Activated CD8-positive, alpha-beta memory T cell treated with anti-CD3 and anti-CD28 coated beads for 48 hours (primary cell): Measurements from ENCODE around the gene IL1R2.

Experiments used
- DNase-seq, 3 experiments: peaks; one replicate each; pipeline ENCODE4 v3.0.0-alpha.2; 2020; ENCODE audit warnings: low read depth in 2 of 3, low spot score in 2 of 3

IL1R2 gene, protein sequence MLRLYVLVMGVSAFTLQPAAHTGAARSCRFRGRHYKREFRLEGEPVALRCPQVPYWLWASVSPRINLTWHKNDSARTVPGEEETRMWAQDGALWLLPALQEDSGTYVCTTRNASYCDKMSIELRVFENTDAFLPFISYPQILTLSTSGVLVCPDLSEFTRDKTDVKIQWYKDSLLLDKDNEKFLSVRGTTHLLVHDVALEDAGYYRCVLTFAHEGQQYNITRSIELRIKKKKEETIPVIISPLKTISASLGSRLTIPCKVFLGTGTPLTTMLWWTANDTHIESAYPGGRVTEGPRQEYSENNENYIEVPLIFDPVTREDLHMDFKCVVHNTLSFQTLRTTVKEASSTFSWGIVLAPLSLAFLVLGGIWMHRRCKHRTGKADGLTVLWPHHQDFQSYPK

GRCh38 chr2:101991721-101992145, at the start of gene IL1R2:
TSS of gene IL1R2 (plus strand) at chr2:101991960. CDS start at chr2:102008576, 16,616 bp downstream.
- no peak for DNase-seq

DNA sequence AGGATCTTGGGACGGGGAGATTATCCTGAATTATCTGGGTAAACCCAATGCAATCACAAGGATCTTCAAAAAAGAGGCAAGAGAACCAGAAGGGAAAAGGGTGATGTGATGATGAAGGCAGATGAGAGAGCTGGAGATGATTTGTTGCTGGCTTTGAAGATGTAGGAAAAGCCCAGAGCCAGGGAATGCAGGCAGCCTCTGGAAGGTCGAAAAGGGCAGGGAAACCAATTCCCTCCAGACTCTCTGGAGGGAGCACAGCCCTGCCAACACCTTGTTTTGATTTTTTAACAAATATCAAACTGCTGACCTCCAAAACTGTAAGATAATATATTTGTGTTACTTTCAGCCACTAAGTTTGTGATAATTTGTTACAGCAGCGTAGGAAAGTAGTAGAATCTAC, 48.9 kb upstream of the IL1R2 start:
- DNase-seq, result no peak

DNA sequence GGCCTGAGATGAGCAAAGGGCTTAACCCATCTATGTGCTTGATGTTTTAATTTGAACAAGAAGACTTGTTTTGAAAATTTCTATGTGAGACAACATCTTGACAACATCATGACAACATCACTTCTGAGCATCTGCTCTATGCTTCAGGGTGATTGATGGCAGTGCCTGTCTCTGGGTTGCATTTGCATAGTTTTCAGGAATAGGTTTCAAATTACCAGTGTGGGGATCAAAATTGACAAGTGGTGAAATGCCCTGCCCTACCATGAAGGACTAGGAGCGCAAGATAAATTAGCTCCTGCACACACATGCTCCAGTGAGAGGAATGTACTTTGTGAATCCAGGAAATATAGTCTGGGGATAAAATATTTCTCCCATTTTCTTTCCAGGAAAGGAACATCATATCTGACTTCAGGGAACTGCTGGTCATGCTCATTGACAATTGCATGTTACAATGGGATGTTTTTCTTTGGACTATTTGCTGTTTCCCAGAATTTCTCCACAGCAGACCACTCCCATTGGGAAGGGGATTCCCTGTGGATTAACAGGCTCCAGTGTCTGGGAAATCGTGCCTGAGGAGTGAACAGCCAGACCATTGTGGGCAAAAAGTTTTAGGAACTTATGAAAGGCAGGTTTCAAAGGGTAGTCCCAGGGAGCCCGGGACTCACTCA, 45.3 kb upstream of the IL1R2 start:
- no peak for DNase-seq

- DNase-seq, result no peak
Observed at GRCh38 chr2:101947374-101947773, 44.4 kb upstream of the IL1R2 start.

DNA sequence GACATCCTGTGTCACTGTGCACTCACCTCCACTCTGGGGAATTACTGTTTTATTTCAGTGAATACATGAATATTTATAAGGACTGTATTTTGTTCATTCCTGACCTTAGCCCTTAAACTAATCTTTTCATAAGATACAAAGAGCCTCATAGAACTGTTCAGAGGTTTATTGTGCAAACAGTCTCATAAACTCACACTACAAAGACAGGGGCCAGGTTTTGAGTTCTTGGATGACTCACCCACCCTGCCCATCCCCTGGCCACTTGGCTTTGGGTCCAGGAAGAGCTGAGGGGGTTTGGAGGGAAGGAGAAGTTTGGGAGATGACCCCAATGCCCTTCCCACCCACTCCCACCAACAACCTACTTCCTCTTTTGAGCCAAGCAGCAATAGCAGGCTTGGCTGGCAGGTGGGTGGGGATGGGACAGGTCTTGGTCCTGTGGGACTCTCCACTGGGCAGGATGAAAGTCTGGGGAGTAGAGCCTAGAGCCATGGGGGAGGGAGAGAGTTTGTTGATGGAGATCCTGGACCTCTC, 43.1 kb upstream of the IL1R2 start:
- DNase-seq, result no peak

DNA sequence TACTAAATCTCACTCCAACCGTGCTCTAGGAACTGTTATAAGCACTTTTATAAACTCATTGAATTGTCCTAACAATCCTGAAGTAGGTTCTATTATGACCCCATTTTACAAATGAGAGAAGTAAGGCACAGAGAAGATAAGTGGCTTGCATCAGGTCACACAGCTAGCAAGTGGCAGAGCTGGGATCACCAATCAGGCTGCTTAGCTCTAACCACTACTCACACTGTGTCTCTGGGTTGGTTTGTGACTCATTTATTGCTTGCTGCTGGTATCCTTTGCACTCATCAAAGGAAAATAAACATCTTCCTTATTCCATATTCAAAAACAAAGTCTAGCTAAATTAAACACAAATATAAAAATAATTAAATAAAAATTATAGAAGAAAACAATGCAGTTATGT, 42.5 kb upstream of the IL1R2 start:
- DNase-seq, result no peak

- no peak for DNase-seq
Observed at GRCh38 chr2:101951296-101951695, 40.5 kb upstream of the IL1R2 start.

DNA sequence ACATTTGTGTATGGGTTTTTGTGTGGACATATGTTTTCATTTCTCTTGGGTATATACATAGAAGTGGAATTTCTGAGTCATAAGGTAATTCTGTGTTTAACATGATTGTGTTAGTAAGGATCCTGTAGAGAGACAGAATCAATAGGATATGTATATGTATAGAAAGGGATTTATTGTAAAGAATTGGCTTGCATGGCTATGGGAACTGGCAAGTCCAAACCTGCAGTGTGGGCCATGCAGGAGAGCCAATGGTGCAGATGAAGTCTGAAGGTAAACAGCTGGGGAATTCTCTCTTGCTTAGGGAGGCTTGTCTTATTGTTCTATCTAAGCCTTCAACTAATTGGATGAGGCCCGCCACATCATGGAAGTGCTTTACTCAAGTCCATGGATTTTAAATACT, 39.2 kb upstream of the IL1R2 start:
- DNase-seq, result no peak

DNA sequence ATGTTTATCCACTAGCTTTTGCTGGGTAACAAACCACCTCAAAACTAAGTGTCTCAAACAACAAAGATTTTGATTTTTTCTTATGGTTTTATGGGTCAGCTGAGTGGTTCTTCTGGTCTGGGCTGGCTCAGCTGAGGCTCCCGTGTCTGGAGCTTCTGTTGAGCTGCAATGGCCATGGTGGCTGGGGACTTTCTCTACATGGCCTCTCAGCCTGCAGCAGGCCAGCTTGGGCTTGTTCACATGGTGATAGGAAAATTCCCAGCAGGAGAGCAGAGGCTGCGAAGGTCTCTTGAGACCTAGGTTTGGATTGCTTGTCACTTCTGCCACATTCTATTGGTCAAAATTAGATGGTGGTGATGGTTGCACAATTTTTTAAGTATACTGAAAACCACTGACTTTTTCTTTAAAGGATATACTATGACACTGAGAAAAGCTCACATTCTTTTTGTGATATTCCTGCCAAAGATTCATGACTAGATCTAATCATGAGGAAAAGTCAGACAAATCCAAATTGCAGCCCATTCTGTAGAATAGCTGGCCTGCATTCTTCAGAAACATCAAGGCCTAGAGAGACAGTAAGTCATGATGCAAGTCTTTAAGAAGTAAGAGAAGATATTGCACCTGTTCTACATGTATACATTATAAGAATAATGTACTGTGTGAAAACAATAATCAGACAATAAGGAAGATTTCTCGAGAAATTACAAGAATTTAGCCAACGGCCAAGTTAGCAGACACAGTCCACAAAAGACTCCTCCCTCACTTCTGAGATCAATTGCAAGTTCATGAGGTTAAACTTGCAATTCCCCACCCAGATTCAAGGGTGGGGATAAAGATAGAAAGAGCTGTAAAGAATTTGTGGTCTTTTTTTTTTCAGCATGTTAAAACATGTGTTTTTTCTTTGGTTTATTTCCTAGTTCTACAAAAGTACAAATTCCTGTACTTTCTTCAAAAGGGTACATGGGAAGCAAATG, 35.0 kb upstream of the IL1R2 start:
- no peak for DNase-seq

DNA sequence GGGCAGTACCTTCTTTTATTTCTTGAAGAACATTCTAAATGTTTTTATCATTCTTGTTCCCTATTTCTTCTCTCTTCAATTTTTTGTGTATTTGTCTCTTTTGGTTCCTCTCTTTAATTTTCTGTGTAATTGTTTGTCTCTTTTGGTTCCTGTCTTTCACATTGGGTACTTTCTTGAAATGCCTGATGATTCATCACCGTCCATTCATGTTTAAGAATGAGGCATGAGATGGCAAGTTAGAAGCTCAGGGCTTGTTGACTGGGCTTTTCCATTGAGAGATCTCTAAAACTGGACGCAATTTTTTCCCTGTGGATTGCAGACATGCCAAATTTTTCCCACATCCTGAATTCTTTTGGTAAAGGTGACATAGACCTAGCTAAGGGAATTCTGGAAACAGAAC, 33.7 kb upstream of the IL1R2 start:
- no peak for DNase-seq

DNA sequence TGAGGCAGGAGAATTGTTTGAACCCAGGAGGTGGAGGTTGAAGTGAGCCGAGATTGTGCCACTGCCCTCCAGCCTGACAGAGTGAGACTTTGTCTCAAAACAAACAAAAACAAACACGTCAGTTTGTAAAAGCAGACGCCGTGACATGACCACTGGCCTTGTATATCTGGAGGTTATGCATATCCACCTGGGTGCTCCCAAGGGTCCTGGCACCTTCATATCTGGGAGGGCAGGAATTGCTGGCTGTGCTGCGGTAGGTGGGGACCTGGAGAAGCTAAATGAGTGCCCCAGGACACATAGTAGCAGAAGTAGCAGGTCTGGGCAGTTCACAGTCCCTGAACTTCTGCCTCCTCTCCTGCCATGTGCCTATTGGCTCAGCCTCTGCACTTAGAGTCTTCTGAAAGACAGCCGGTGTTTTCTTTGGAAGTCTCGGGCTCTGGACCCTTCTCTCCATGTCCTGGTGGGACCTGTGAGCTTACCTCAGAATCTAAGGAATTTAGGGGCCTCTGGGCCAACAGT, 30.9 kb upstream of the IL1R2 start:
- DNase-seq, result no peak

- DNase-seq, result no peak
Observed at GRCh38 chr2:101961338-101962191, 30.2 kb upstream of the IL1R2 start.

GRCh38 chr2:101962309-101962708, 29.5 kb upstream of the IL1R2 start:
- DNase-seq, result no peak

- no peak for DNase-seq
Observed at GRCh38 chr2:101963198-101963597, 28.6 kb upstream of the IL1R2 start.

DNA sequence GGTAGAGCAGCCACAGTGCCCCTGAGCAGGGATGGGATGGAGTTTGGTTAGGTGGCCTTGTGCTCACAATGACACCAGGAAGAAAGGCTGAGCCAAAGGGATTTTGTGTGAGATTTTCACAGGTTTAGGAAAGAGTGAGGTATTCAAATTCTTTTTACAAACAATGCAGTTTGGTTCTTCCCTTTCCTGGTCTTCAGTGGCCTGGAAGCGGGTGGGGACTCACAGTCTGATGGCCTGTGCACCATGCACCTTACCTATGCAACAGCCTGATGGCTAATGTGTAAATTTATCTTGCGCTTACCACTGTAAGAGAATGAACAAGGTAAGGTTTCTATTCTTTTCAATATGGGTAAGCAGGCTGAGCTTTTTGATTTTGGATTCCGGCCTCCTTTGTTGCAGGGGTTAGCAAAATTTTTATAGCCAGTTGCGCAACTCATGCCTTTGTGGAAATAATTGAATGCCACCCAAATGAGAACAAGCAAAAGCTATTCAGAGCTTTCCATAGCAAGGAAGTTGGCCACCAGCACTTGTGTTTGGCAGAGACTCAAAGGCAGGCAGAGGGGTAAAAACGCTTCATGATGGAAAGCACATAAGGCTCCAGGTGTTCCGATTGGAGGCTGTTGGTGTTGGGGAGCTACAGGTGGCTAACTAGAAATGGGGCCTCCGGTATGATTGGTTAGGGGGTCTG, 23.8 kb upstream of the IL1R2 start:
- no peak for DNase-seq

- no peak for DNase-seq
Observed at GRCh38 chr2:101969723-101970122, 22.0 kb upstream of the IL1R2 start.

DNA sequence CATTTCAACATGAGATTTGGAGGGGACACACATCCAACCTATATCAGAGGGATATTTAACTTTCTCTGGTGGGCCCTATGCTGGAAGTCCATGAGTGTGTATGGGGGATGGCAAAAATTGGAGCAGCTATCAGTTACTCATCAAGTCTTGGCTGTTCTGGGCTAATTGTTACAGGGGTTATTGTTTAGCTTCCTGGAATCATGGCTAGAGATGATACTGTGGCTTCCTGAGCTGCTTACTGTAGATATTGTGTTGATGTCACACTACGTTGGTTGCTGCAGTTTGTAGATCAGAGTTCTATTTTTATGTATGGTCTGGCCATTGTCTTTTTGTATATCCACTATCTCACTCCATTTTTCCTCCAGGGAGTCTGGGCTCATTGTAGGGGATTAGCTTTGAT, 20.9 kb upstream of the IL1R2 start:
- DNase-seq, result no peak

DNA sequence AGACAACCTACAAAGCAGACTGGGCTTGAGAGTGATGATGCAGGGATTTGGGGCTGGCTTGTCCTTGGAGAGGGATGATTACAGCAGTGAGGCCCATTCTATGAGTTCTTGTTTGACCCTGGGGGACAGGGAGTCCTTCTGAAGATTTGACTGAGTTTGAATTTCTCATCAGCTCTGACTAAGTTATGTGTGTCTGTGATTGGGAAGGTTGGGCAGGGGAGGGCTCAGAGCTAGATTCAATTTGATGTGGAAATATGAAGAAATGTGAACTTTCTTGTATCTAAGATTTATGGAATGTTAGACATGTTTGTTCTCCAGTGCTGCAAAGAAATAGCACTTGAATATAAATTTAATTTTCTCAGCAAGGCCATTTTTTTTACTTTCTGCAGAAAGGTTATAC, 19.9 kb upstream of the IL1R2 start:
- no peak for DNase-seq

DNA sequence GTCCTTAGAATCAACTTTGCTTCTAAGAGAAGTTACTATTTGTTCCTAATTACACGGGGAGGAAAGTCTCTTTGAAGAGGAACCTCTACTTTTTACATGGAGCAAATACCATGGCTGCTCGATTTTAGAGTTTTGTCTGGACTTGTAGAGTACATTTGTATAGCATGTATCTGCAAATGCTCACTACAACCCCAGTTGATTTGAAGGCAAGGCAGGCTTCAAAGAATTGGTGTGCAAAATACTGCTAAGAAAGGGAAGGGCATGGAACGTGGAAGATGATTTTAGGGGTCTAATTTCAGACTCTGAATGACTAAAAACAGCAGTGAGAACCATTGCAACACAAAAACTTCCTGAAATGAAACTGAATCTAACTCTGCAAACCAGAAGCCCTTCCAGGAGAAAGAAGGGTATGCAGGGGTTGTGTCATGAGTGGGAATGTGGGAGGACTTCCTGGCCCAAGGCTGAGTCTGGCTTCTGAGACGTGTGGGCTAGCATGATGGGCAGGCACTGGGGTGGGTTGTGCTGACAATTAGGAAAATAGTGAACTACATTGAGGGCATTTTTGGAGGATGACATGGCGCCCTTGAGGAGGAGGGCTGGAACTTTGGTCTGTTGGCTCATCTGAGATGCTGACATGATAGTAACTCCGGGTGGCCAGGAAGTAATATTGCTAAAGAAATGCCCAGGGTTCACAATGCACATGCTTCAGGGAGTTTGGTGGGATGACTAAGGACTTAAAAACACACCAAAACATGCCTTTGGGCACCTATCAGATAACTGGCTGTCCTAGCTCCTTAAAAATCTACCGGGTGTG, 18.9 kb upstream of the IL1R2 start:
- no peak for DNase-seq
